Neural progenitor cell (in vitro differentiated cells): Measurements from ENCODE around the gene IL1RAP. TPM values are rescaled to one million over a fixed set of nuclear protein-coding genes. Genes with fewer than 3 reads are reported as not detected.
A peak's percentile ranks its signal among the peaks of the same experiment; 100 is the strongest.

Experiments
- DNase-seq: peaks from one replicate; pipeline ENCODE4 v3.0.0-alpha.2; 2016; ENCODE audit warnings: low spot score
- H2AFZ ChIP-seq: fragments of 200-600 bp; sonication (generic); replicated peaks from 2 replicates; pipeline ENCODE4 v1.6.1; 2016; ENCODE audit warnings: antibody characterized with exemption
- H3F3A ChIP-seq: fragments of 200-600 bp; sonication (generic); 2 replicates; pipeline ENCODE4 v1.6.1; 2016; ENCODE audit warnings: antibody characterized with exemption, low read depth
- H3K27ac ChIP-seq: fragments of 200-600 bp; sonication (generic); 2 replicates; pipeline ENCODE4 v1.5.1; 2016; ENCODE audit warnings: mild to moderate bottlenecking
- H3K27me3 ChIP-seq: fragments of 200-600 bp; sonication (generic); 2 replicates; pipeline ENCODE4 v1.6.1; 2016; ENCODE audit warnings: mild to moderate bottlenecking, moderate library complexity
- H3K36me3 ChIP-seq: fragments of 200-600 bp; sonication (generic); 2 replicates; pipeline ENCODE4 v1.5.1; 2016
- H3K4me1 ChIP-seq: fragments of 200-600 bp; sonication (generic); 2 replicates; pipeline ENCODE4 v1.6.1; 2016; ENCODE audit warnings: mixed run types
- H3K4me2 ChIP-seq: fragments of 200-600 bp; sonication (generic); 2 replicates; pipeline ENCODE4 v1.6.1; 2016
- H3K4me3 ChIP-seq: fragments of 200-600 bp; sonication (generic); 2 replicates; pipeline ENCODE4 v1.5.1; 2016
- H3K79me2 ChIP-seq: fragments of 200-600 bp; sonication (generic); 2 replicates; pipeline ENCODE4 v1.6.1; 2016; ENCODE audit warnings: low read depth
- H3K9ac ChIP-seq: fragments of 200-600 bp; sonication (generic); 2 replicates; pipeline ENCODE4 v1.6.1; 2016
- H3K9me3 ChIP-seq: fragments of 200-600 bp; sonication (generic); 2 replicates; pipeline ENCODE4 v1.5.1; 2016; ENCODE audit warnings: low read depth
- H4K20me1 ChIP-seq: fragments of 200-600 bp; sonication (generic); 2 replicates; pipeline ENCODE4 v1.6.1; 2016; ENCODE audit warnings: low read depth
- H3K27ac Mint-ChIP-seq: 3 replicates; pipeline ENCODE4 v1.8.0; 2021; ENCODE audit warnings: mixed read lengths
- H3K27me3 Mint-ChIP-seq: 2 replicates; pipeline ENCODE4 v1.8.0; 2022; ENCODE audit warnings: low read depth, mild to moderate bottlenecking, inconsistent platforms, moderate library complexity, mixed read lengths; ENCODE audit not compliant: insufficient read depth
- H3K36me3 Mint-ChIP-seq: 3 replicates; pipeline ENCODE4 v1.8.0; 2021; ENCODE audit warnings: mixed read lengths
- H3K4me1 Mint-ChIP-seq: 3 replicates; pipeline ENCODE4 v1.8.0; 2021; ENCODE audit warnings: mixed read lengths
- H3K4me3 Mint-ChIP-seq: 3 replicates; pipeline ENCODE4 v1.8.0; 2021; ENCODE audit warnings: mild to moderate bottlenecking, moderate library complexity, mixed read lengths
- H3K9me3 Mint-ChIP-seq: 3 replicates; pipeline ENCODE4 v1.8.0; 2020; ENCODE audit warnings: mixed read lengths
- EZH2 ChIP-seq: fragments of 200-600 bp; sonication (generic); IDR thresholded peaks from 2 replicates; pipeline ENCODE4 v1.6.1; 2017; ENCODE audit warnings: antibody characterized with exemption, mild to moderate bottlenecking, moderate library complexity
- EZH2phosphoT487 ChIP-seq: fragments of 200-600 bp; sonication (generic); IDR thresholded peaks from 2 replicates; pipeline ENCODE4 v1.6.1; 2017; ENCODE audit warnings: antibody characterized with exemption
- total RNA-seq: library from RNA; depleted of rRNA; stranded (reverse); fragments of >200 nt; gene quantifications from 2 replicates; pipeline ENCODE4 v1.2.3, GENCODE V29; 2015; ENCODE audit warnings: low replicate concordance
- TF ChIP-seq, protein P1 (sequence below): fragments of 200-600 bp; sonication (generic); IDR thresholded peaks from 2 replicates; pipeline ENCODE4 v1.5.1; 2017; ENCODE audit warnings: antibody characterized with exemption, mild to moderate bottlenecking

The IL1RAP gene
- total RNA-seq, 1 donor from 2014 or later, result 11.3 TPM

DNA sequence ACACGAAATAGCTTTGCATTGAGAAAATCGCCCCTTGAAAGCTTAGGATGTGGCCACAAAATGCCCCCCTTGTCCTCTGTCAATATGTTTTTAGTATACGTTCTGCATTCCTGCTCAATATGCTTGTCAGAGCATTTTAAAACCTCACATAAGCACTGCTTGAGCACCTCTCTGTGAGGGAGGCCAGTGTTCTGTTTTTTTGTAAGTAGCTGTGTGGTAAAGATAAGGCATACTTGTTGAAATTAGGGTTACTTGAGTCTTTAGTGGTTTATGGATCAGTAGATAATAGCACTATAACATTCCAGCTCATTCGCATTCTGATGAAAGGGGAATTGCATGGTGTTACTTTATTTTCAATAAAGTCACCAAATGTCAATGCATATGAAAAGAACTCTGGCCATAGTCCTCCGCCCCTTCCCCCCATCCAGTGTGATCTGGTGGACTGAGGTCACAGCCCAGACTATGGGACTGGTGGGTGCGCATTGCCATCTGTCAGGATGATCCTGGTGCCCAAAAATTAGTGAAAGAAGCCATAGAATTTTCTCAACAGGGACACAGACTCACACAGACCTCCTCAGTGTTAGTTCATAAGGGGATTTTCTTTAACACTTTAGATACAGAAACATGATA is 33.1 kb downstream of the IL1RAP start:
- Histone ChIP-seq H3F3A (no peaks in the 10 kb centered on the region), H3K4me1 (no peaks in the 10 kb centered on the region), H3K4me2 (no peak overlapping the region), H4K20me1 (no peaks in the 10 kb centered on the region), H3K9ac (no peak overlapping the region), H3K27me3 (peaks cover 18% of the 10 kb centered on the region), H3K27ac (no peak overlapping the region), H3K36me3 (no peaks in the 10 kb centered on the region), H2AFZ (no peak overlapping the region), H3K79me2 (no peaks in the 10 kb centered on the region), H3K9me3 (no peaks in the 10 kb centered on the region), H3K4me3 (no peak overlapping the region)
- no peak for DNase-seq
- TF ChIP-seq EZH2phosphoT487, result no peak
- no peak for TF ChIP-seq EZH2
- TF ChIP-seq, protein P1, sequence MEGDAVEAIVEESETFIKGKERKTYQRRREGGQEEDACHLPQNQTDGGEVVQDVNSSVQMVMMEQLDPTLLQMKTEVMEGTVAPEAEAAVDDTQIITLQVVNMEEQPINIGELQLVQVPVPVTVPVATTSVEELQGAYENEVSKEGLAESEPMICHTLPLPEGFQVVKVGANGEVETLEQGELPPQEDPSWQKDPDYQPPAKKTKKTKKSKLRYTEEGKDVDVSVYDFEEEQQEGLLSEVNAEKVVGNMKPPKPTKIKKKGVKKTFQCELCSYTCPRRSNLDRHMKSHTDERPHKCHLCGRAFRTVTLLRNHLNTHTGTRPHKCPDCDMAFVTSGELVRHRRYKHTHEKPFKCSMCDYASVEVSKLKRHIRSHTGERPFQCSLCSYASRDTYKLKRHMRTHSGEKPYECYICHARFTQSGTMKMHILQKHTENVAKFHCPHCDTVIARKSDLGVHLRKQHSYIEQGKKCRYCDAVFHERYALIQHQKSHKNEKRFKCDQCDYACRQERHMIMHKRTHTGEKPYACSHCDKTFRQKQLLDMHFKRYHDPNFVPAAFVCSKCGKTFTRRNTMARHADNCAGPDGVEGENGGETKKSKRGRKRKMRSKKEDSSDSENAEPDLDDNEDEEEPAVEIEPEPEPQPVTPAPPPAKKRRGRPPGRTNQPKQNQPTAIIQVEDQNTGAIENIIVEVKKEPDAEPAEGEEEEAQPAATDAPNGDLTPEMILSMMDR, result no peak
- Mint-ChIP-seq H3K27ac (peak overlapping the region; percentile 95), H3K27me3 (peaks cover 4% of the 10 kb centered on the region), H3K4me1 (peaks cover 49% of the 10 kb centered on the region), H3K9me3 (no peaks in the 10 kb centered on the region), H3K4me3 (no peak overlapping the region), H3K36me3 (no peaks in the 10 kb centered on the region)

DNA sequence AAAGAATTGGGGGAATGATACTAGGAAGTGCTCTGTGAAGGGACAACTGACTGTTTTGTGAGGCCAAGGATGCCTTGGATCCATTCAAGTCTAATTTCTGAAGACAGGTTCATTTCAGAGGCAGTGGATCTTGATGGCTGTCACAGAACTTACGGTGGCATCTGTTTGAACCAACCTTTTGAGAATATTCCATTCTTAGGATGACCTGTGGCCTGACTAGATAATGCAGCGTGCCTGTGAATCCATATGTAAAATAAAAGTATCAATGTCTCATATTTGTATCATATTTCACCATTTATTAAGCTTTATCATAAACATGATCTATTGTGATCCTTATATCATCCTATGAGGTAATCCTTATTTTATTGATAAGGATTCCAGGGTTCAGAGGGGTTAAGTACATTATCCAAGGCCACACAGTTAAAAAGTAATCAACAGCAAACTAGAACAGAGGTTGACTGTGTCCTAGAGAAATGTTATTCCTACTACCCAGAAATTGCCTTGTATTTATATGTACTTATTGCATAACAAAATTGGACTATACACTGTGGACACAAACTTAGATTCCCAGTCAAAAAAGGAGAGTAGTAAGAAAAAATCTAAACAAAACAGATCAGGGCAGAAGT is 34.3 kb downstream of the IL1RAP start:
- TF ChIP-seq, protein P1, result no peak
- TF ChIP-seq EZH2phosphoT487 (no peak), EZH2 (no peak)
- Mint-ChIP-seq H3K9me3 (no peaks in the 10 kb centered on the region), H3K4me3 (no peak overlapping the region), H3K36me3 (no peaks in the 10 kb centered on the region), H3K4me1 (peaks cover 54% of the 10 kb centered on the region), H3K27me3 (peaks cover 5% of the 10 kb centered on the region), H3K27ac (no peak overlapping the region)
- Histone ChIP-seq H3K4me3 (no peak overlapping the region), H3F3A (peaks cover under 1% of the 10 kb centered on the region), H3K27me3 (peaks cover 6% of the 10 kb centered on the region), H3K36me3 (no peaks in the 10 kb centered on the region), H3K27ac (no peak overlapping the region), H4K20me1 (no peaks in the 10 kb centered on the region), H2AFZ (no peak overlapping the region), H3K79me2 (no peaks in the 10 kb centered on the region), H3K9ac (no peak overlapping the region), H3K9me3 (no peaks in the 10 kb centered on the region), H3K4me1 (no peaks in the 10 kb centered on the region), H3K4me2 (no peak overlapping the region)
- DNase-seq, result no peak

DNA sequence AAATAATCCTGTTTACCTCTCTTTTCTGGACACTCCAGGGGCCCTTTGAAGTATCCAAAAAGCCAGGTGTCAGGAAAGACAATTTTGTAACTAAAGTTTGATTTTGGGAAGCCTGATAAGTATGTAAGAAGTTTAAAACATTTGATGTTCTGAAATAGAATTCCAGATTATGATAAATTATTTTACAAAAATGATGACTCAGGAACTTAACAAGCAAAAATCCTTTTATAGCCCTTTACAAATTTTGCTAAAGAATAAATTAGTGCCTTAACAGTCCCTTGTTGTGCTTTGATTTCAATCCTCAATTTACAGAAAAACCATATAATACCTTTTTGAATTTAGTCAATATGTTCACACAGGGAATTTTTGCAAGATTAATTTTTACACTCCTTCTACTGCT is 38.1 kb downstream of the IL1RAP start:
- DNase-seq, result no peak
- H3K4me3 ChIP-seq, result no peak overlapping the region
- TF ChIP-seq EZH2phosphoT487 (no peak), EZH2 (no peak)
- TF ChIP-seq, protein P1, result no peak

More for the DNA sequence above, 38.1 kb downstream of the IL1RAP start:
- no peaks in the 10 kb centered on the region for H3K79me2 ChIP-seq
- no peak overlapping the region for H3K9ac ChIP-seq
- peaks cover 39% of the 10 kb centered on the region for H3K4me1 Mint-ChIP-seq
- H2AFZ ChIP-seq, result no peak overlapping the region
- peaks cover under 1% of the 10 kb centered on the region for H3K36me3 Mint-ChIP-seq
- no peak overlapping the region for H3K4me2 ChIP-seq
- H3K9me3 ChIP-seq, result no peaks in the 10 kb centered on the region
- H3K27ac ChIP-seq, result no peak overlapping the region
- no peaks in the 10 kb centered on the region for H4K20me1 ChIP-seq
- peaks cover 6% of the 10 kb centered on the region for H3K27me3 Mint-ChIP-seq
- H3K27me3 ChIP-seq, result no peaks in the 10 kb centered on the region
- no peak overlapping the region for H3K4me3 Mint-ChIP-seq
- peak overlapping the region; percentile 44 for H3K27ac Mint-ChIP-seq
- peaks cover 5% of the 10 kb centered on the region for H3F3A ChIP-seq
- peaks cover 3% of the 10 kb centered on the region for H3K4me1 ChIP-seq
- no peaks in the 10 kb centered on the region for H3K9me3 Mint-ChIP-seq
- H3K36me3 ChIP-seq, result no peaks in the 10 kb centered on the region
